Spinal cord (tissue), 10 donors: ENCODE data around the gene GNAL. TPM values are rescaled to one million over a fixed set of nuclear protein-coding genes. Genes with fewer than 3 reads are reported as not detected.

Experiments
- DNase-seq, 6 donors: peaks; one replicate each; pipeline versions ENCODE4 v3.0.0 to v3.0.0-alpha.2; 2013 to 2015; ENCODE audit warnings: low spot score in 6 of 6, low read depth in 4 of 6
- H3K27ac ChIP-seq: one replicate; pipeline ENCODE4 v1.5.1; 2013; ENCODE audit warnings: low read depth, low read length, control low read depth
- H3K27me3 ChIP-seq: one replicate; pipeline ENCODE4 v1.6.1; 2013; ENCODE audit warnings: low read length; ENCODE audit not compliant: control insufficient read depth, insufficient read depth
- H3K36me3 ChIP-seq: one replicate; pipeline ENCODE4 v1.6.1; 2013; ENCODE audit warnings: low read length; ENCODE audit not compliant: control insufficient read depth, insufficient read depth
- H3K4me1 ChIP-seq: one replicate; pipeline ENCODE4 v1.6.1; 2013; ENCODE audit warnings: low read length; ENCODE audit not compliant: control insufficient read depth, insufficient read depth
- H3K4me3 ChIP-seq: one replicate; pipeline ENCODE4 v1.5.1; 2013; ENCODE audit warnings: low read depth, low read length, control low read depth
- H3K9me3 ChIP-seq: one replicate; pipeline ENCODE4 v1.6.1; 2013; ENCODE audit warnings: low read length; ENCODE audit not compliant: control insufficient read depth, insufficient read depth
- WGBS: methylation state at CpG from one replicate; pipeline ENCODE4 v1.1.5; 2013; ENCODE audit warnings: missing lambda C conversion rate; ENCODE audit not compliant: insufficient coverage; 5-methylcytosine and 5-hydroxymethylcytosine counted together
- polyA plus RNA-seq, 2 donors: library from polyadenylated mRNA; unstranded; fragments of 120-200 nt; gene quantifications; one replicate each; pipeline ENCODE4 v1.2.1, GENCODE V29; 2013; ENCODE audit not compliant: insufficient read length in 2 of 2
- total RNA-seq, 2 donors: library from RNA; depleted of rRNA in 1 of 2; stranded (reverse); fragments of 120-200 nt in 1 of 2; fragments of >200 nt in 1 of 2; gene quantifications; one replicate each; pipeline versions ENCODE4 v1.2.3 to v1.2.4, GENCODE V29; 2013 to 2014
- donor health status: healthy.

GNAL gene
- total and polyA plus RNA-seq, 4 donors, result 30.2 to 81.0 (median 70.7) TPM

GRCh38 chr18:11821643-11822237 lies 132.7 kb downstream of the GNAL start:
- DNase-seq, result no peak
- Histone ChIP-seq H3K9me3 (no peaks in the 10 kb centered on the region), H3K4me1 (no peaks in the 10 kb centered on the region), H3K27ac (no peak overlapping the region), H3K4me3 (no peak overlapping the region), H3K27me3 (no peaks in the 10 kb centered on the region), H3K36me3 (peaks cover 9% of the 10 kb centered on the region)
- 95% methylated on average over 40 of the region's 40 CpGs for WGBS

- Histone ChIP-seq H3K27me3 (no peaks in the 10 kb centered on the region), H3K9me3 (no peaks in the 10 kb centered on the region), H3K27ac (no peak overlapping the region), H3K36me3 (peaks cover 9% of the 10 kb centered on the region), H3K4me3 (no peak overlapping the region), H3K4me1 (no peaks in the 10 kb centered on the region)
- no peak for DNase-seq
- 69% methylated on average over 3 of the region's 5 CpGs for WGBS
These were observed 134.5 kb downstream of the GNAL start for GRCh38 chr18:11823545-11823944.

GRCh38 chr18:11826836-11827235 lies 137.8 kb downstream of the GNAL start:
- 84% methylated on average over 8 of the region's 12 CpGs for whole genome bisulfite sequencing
- H3K4me1 ChIP-seq, result peaks cover 3% of the 10 kb centered on the region
- no peaks in the 10 kb centered on the region for H3K27me3 ChIP-seq
- DNase-seq, result no peak
- H3K4me3 ChIP-seq, result no peak overlapping the region
- no peak overlapping the region for H3K27ac ChIP-seq
- peaks cover 6% of the 10 kb centered on the region for H3K36me3 ChIP-seq
- no peaks in the 10 kb centered on the region for H3K9me3 ChIP-seq

- Histone ChIP-seq H3K4me3 (no peak overlapping the region), H3K27ac (no peak overlapping the region), H3K36me3 (peaks cover 4% of the 10 kb centered on the region), H3K27me3 (no peaks in the 10 kb centered on the region), H3K4me1 (peaks cover 3% of the 10 kb centered on the region), H3K9me3 (no peaks in the 10 kb centered on the region)
- 71% methylated on average over 4 of the region's 6 CpGs for WGBS
- DNase-seq, result peak in 1 of 6 donors; percentile 17
These were observed 139.8 kb downstream of the GNAL start for GRCh38 chr18:11828786-11829432.

- peaks cover 3% of the 10 kb centered on the region for H3K4me1 ChIP-seq
- H3K4me3 ChIP-seq, result no peak overlapping the region
- H3K9me3 ChIP-seq, result no peaks in the 10 kb centered on the region
- DNase-seq, result no peak
- no CpG with 5 or more reads among the region's 4 CpGs for WGBS
- H3K27ac ChIP-seq, result no peak overlapping the region
- H3K36me3 ChIP-seq, result peaks cover 4% of the 10 kb centered on the region
- H3K27me3 ChIP-seq, result no peaks in the 10 kb centered on the region
These were observed 141.5 kb downstream of the GNAL start for GRCh38 chr18:11830585-11830984.

GRCh38 chr18:11831921-11832320 lies 142.9 kb downstream of the GNAL start:
- no peaks in the 10 kb centered on the region for H3K27me3 ChIP-seq
- H3K9me3 ChIP-seq, result no peaks in the 10 kb centered on the region
- H3K4me3 ChIP-seq, result no peak overlapping the region
- H3K4me1 ChIP-seq, result peaks cover 3% of the 10 kb centered on the region
- peak in 3 of 6 donors; percentile 15 to 84 (median 47) for DNase-seq
- H3K36me3 ChIP-seq, result no peaks in the 10 kb centered on the region
- WGBS, result 83% methylated on average over 1 of the region's 3 CpGs
- no peak overlapping the region for H3K27ac ChIP-seq

GRCh38 chr18:11834772-11835171 lies 145.7 kb downstream of the GNAL start:
- Histone ChIP-seq H3K4me3 (no peak overlapping the region), H3K36me3 (no peaks in the 10 kb centered on the region), H3K27me3 (no peaks in the 10 kb centered on the region), H3K9me3 (no peaks in the 10 kb centered on the region), H3K4me1 (peaks cover 3% of the 10 kb centered on the region), H3K27ac (no peak overlapping the region)
- DNase-seq, result no peak
- 90% methylated on average over 2 of the region's 5 CpGs for WGBS

- no peak overlapping the region for H3K27ac ChIP-seq
- 100% methylated on average over 1 of the region's 6 CpGs for whole genome bisulfite sequencing
- H3K27me3 ChIP-seq, result no peaks in the 10 kb centered on the region
- H3K4me1 ChIP-seq, result no peaks in the 10 kb centered on the region
- no peaks in the 10 kb centered on the region for H3K9me3 ChIP-seq
- H3K4me3 ChIP-seq, result no peak overlapping the region
- no peak for DNase-seq
- no peaks in the 10 kb centered on the region for H3K36me3 ChIP-seq
These were observed 150.5 kb downstream of the GNAL start for GRCh38 chr18:11839556-11839955.

- H3K27ac ChIP-seq, result no peak overlapping the region
- H3K36me3 ChIP-seq, result no peaks in the 10 kb centered on the region
- DNase-seq, result no peak
- no peaks in the 10 kb centered on the region for H3K27me3 ChIP-seq
- 47% methylated on average over 5 of the region's 6 CpGs for WGBS
- H3K9me3 ChIP-seq, result no peaks in the 10 kb centered on the region
- no peaks in the 10 kb centered on the region for H3K4me1 ChIP-seq
- H3K4me3 ChIP-seq, result no peak overlapping the region
These were observed 151.4 kb downstream of the GNAL start for GRCh38 chr18:11840493-11840892.

- no peak for DNase-seq
- H3K27ac ChIP-seq, result no peak overlapping the region
- no peaks in the 10 kb centered on the region for H3K36me3 ChIP-seq
- WGBS, result 61% methylated on average over 4 of the region's 5 CpGs
- H3K4me3 ChIP-seq, result no peak overlapping the region
- no peaks in the 10 kb centered on the region for H3K27me3 ChIP-seq
- no peaks in the 10 kb centered on the region for H3K9me3 ChIP-seq
- no peaks in the 10 kb centered on the region for H3K4me1 ChIP-seq
These were observed 153.5 kb downstream of the GNAL start for GRCh38 chr18:11842562-11842961.
